H1 (cell line): Measurements from ENCODE around the gene PNPLA4. TPM values are rescaled to one million over a fixed set of nuclear protein-coding genes. Genes with fewer than 3 reads are reported as not detected.

ENCODE experiments used
- CTCF ChIA-PET: fragments of 300-600 bp; sonication (Branson Sonifier 250); formaldehyde crosslinking; loops from one replicate; lab custom pipeline; 2021; ENCODE audit not compliant: partially characterized antibody; lab: Charles Lee
- POLR2A ChIA-PET: fragments of 300-600 bp; sonication (Branson Sonifier 250); formaldehyde crosslinking; loops from one replicate; lab custom pipeline; 2021; ENCODE audit warnings: inconsistent platforms; ENCODE audit not compliant: partially characterized antibody; lab: Charles Lee
- DNase-seq, 2 experiments: peaks; one replicate each; pipeline versions ENCODE4 v3.0.0 to v3.0.0-alpha.2; 2010 to 2022; ENCODE audit warnings: low spot score in 2 of 2, low read depth in 1 of 2, mixed read lengths in 1 of 2
- FAIRE-seq: peaks from 2 replicates; lab custom pipeline; 2011; peaks lifted over from hg19 to GRCh38; lab: Jason Lieb, UNC
- H2AFZ ChIP-seq: 2 replicates; pipeline ENCODE4 v1.8.1; 2012; ENCODE audit warnings: low read length, inconsistent platforms
- H2AK5ac ChIP-seq: 2 replicates; pipeline ENCODE4 v1.6.1; 2013; ENCODE audit warnings: low read depth, low read length
- H2BK120ac ChIP-seq: replicated peaks from 2 replicates; pipeline ENCODE3; 2013; ENCODE audit warnings: low read depth, low read length, inconsistent platforms
- H2BK12ac ChIP-seq: 2 replicates; pipeline ENCODE4 v1.6.1; 2013; ENCODE audit warnings: low read depth, low read length
- H2BK15ac ChIP-seq: 2 replicates; pipeline ENCODE4 v1.6.1; 2013; ENCODE audit warnings: low read length
- H2BK20ac ChIP-seq: 2 replicates; pipeline ENCODE4 v1.6.1; 2013; ENCODE audit warnings: low read length
- H2BK5ac ChIP-seq: 2 replicates; pipeline ENCODE4 v1.6.1; 2013; ENCODE audit warnings: low read depth, low read length
- H3K14ac ChIP-seq: 2 replicates; pipeline ENCODE4 v1.6.1; 2013; ENCODE audit warnings: inconsistent platforms; ENCODE audit not compliant: insufficient read length
- H3K18ac ChIP-seq: 2 replicates; pipeline ENCODE4 v1.6.1; 2013; ENCODE audit warnings: low read length; ENCODE audit errors: extremely low read depth
- H3K23ac ChIP-seq: 2 replicates; pipeline ENCODE4 v1.6.1; 2013; ENCODE audit warnings: inconsistent platforms; ENCODE audit not compliant: insufficient read length
- H3K23me2 ChIP-seq: 2 replicates; pipeline ENCODE4 v1.6.1; 2013; ENCODE audit warnings: low read depth, low read length
- H3K27ac ChIP-seq: 2 replicates; pipeline ENCODE4 v1.6.1; 2011; ENCODE audit warnings: low read depth, low read length, inconsistent platforms
- H3K27me3 ChIP-seq, 4 experiments: replicated peaks in 1 of 4; 1 replicate in 1 of 4; 2 replicates in 3 of 4; pipeline versions ENCODE4 v1.6.1 to v1.8.1; 2011 to 2013; ENCODE audit warnings: low read length in 3 of 4, mild to moderate bottlenecking in 3 of 4, inconsistent platforms in 2 of 4, mixed read lengths in 2 of 4, moderate library complexity in 1 of 4; ENCODE audit not compliant: control insufficient read depth in 3 of 4, insufficient read depth in 3 of 4; ENCODE audit errors: extremely low read depth in 1 of 4
- H3K36me3 ChIP-seq, 4 experiments: 2 replicates each; pipeline versions ENCODE4 v1.6.1 to v1.8.1; 2011 to 2013; ENCODE audit warnings: mild to moderate bottlenecking in 4 of 4, low read length in 3 of 4, moderate library complexity in 2 of 4, control low read depth in 1 of 4, inconsistent platforms in 1 of 4; ENCODE audit not compliant: insufficient read depth in 4 of 4, control insufficient read depth in 2 of 4
- H3K4ac ChIP-seq: replicated peaks from 2 replicates; pipeline ENCODE3; 2013; ENCODE audit warnings: low read length, low read depth, mixed read lengths, inconsistent platforms; ENCODE audit not compliant: insufficient read length
- H3K4me1 ChIP-seq, 4 experiments: replicated peaks in 1 of 4; 1 replicate in 1 of 4; 2 replicates in 3 of 4; pipeline versions ENCODE4 v1.6.1 to v1.8.1; 2011 to 2013; ENCODE audit warnings: low read length in 3 of 4, inconsistent platforms in 2 of 4, mixed read lengths in 1 of 4; ENCODE audit not compliant: insufficient read depth in 4 of 4, control insufficient read depth in 3 of 4
- H3K4me2 ChIP-seq, 2 experiments: 2 replicates each; pipeline versions ENCODE4 v1.6.1 to v1.8.1; 2011 to 2013; ENCODE audit warnings: low read depth in 2 of 2, low read length in 2 of 2, control low read depth in 1 of 2, inconsistent platforms in 1 of 2, mild to moderate bottlenecking in 1 of 2; ENCODE audit not compliant: insufficient read depth in 1 of 2
- H3K4me3 ChIP-seq, 4 experiments: fragments of 200-600, 300-600 bp in 1 of 4; sonication (generic), shearing (Covaris generic), sonication (Bioruptor Twin) in 1 of 4; 2 replicates each; pipeline versions ENCODE4 v1.5.1 to v1.8.1; 2011 to 2016; ENCODE audit warnings: low read length in 4 of 4, low read depth in 3 of 4, control low read depth in 2 of 4, inconsistent platforms in 2 of 4, mild to moderate bottlenecking in 2 of 4, mixed read lengths in 1 of 4, moderate library complexity in 1 of 4; ENCODE audit not compliant: insufficient read depth in 2 of 4; ENCODE audit errors: extremely low read depth in 1 of 4
- H3K56ac ChIP-seq: replicated peaks from 2 replicates; pipeline ENCODE3; 2013; ENCODE audit warnings: low read depth, mild to moderate bottlenecking, mixed read lengths, low read length, inconsistent platforms; ENCODE audit not compliant: insufficient read length
- H3K79me1 ChIP-seq: 2 replicates; pipeline ENCODE4 v1.6.1; 2013; ENCODE audit warnings: low read depth, low read length, control low read depth
- H3K79me2 ChIP-seq, 2 experiments: 2 replicates each; pipeline versions ENCODE4 v1.6.1 to v1.8.1; 2012 to 2013; ENCODE audit warnings: low read length in 2 of 2, mild to moderate bottlenecking in 2 of 2, inconsistent platforms in 1 of 2; ENCODE audit not compliant: insufficient read depth in 2 of 2, control insufficient read depth in 1 of 2
- H3K9ac ChIP-seq, 4 experiments: replicated peaks in 1 of 4; 1 replicate in 1 of 4; 2 replicates in 3 of 4; pipeline versions ENCODE4 v1.6.1 to v1.8.1; 2011 to 2013; ENCODE audit warnings: low read depth in 3 of 4, low read length in 3 of 4, control low read depth in 2 of 4, mild to moderate bottlenecking in 2 of 4, moderate library complexity in 2 of 4, inconsistent platforms in 1 of 4; ENCODE audit errors: extremely low read depth in 1 of 4
- H3K9me3 ChIP-seq, 2 experiments: 2 replicates each; pipeline versions ENCODE4 v1.6.1 to v1.8.1; 2012 to 2013; ENCODE audit warnings: mild to moderate bottlenecking in 2 of 2, moderate library complexity in 2 of 2, control low read depth in 1 of 2, inconsistent platforms in 1 of 2, low read depth in 1 of 2, low read length in 1 of 2, mixed read lengths in 1 of 2; ENCODE audit not compliant: insufficient read depth in 2 of 2
- H4K20me1 ChIP-seq, 2 experiments: replicated peaks in 1 of 2; 2 replicates each; pipeline versions ENCODE3 to v1.8.1; 2011 to 2013; ENCODE audit warnings: inconsistent platforms in 2 of 2, low read length in 2 of 2, mild to moderate bottlenecking in 1 of 2; ENCODE audit not compliant: insufficient read depth in 2 of 2, control insufficient read depth in 1 of 2
- H4K5ac ChIP-seq: 2 replicates; pipeline ENCODE4 v1.6.1; 2013; ENCODE audit warnings: low read length, low read depth, mixed read lengths, inconsistent platforms; ENCODE audit not compliant: insufficient read length
- H4K8ac ChIP-seq: 2 replicates; pipeline ENCODE4 v1.8.0; 2013; ENCODE audit warnings: mild to moderate bottlenecking, moderate library complexity, low read length, inconsistent platforms; ENCODE audit not compliant: insufficient read depth; ENCODE audit errors: extremely low read depth
- H4K91ac ChIP-seq: replicated peaks from 2 replicates; pipeline ENCODE3; 2013; ENCODE audit warnings: low read length, mixed read lengths, inconsistent platforms; ENCODE audit not compliant: insufficient read length
- CHD1 ChIP-seq: IDR thresholded peaks from 2 replicates; pipeline ENCODE4 v1.6.1; 2012; ENCODE audit warnings: low read depth, low read length, improper control_type of control experiment
- POU5F1 ChIP-seq: IDR thresholded peaks from 2 replicates; pipeline ENCODE4 v1.6.1; 2011; ENCODE audit warnings: low read depth, mild to moderate bottlenecking, low read length, moderate library complexity
- RBBP5 ChIP-seq: IDR thresholded peaks from 2 replicates; pipeline ENCODE4 v1.7.1; 2012; ENCODE audit warnings: low read depth, mild to moderate bottlenecking, inconsistent platforms, low read length, moderate library complexity, borderline replicate concordance
- RNF2 ChIP-seq: fragments of 200-900, 300-1000 bp; sonication (generic); IDR thresholded peaks from 2 replicates; pipeline ENCODE4 v1.7.1; 2016; ENCODE audit warnings: borderline replicate concordance, low read depth, mild to moderate bottlenecking, antibody characterized with exemption, low read length; ENCODE audit not compliant: poor library complexity, severe bottlenecking; ENCODE audit errors: missing control alignments
- SAP30 ChIP-seq: fragments of 300-600 bp; sonication (generic); IDR thresholded peaks from 2 replicates; pipeline ENCODE4 v1.7.1; 2012; ENCODE audit warnings: low read length, moderate library complexity, mild to moderate bottlenecking, inconsistent platforms; ENCODE audit not compliant: insufficient read depth, insufficient replicate concordance
- SIX5 ChIP-seq: IDR thresholded peaks from 2 replicates; pipeline ENCODE4 v1.6.1; 2011; ENCODE audit warnings: mild to moderate bottlenecking, low read depth, low read length
- WGBS, 2 experiments: shearing (Covaris generic) in 1 of 2; methylation state at CpG; one replicate each; pipeline versions ENCODE4 v1.1.6 to v1.1.7; 2013 to 2015; ENCODE audit warnings: low lambda C conversion rate in 2 of 2, mixed read lengths in 2 of 2, inconsistent platforms in 1 of 2, low coverage in 1 of 2, missing lambda C conversion rate in 1 of 2; ENCODE audit not compliant: insufficient replicate concordance in 2 of 2, insufficient coverage in 1 of 2, insufficient read length in 1 of 2; ENCODE audit errors: extremely low coverage in 1 of 2, missing lambda C conversion rate in 1 of 2; 5-methylcytosine and 5-hydroxymethylcytosine counted together
- polyA plus RNA-seq, 7 experiments: library from polyadenylated mRNA; depleted of rRNA in 3 of 7; stranded (reverse) in 5 of 7; unstranded in 2 of 7; fragments of >200 nt in 5 of 7; fragments of 200-250 nt in 2 of 7; gene quantifications; 1 replicate in 5 of 7; 2 replicates in 1 of 7; 4 replicates in 1 of 7; pipeline versions ENCODE4 v1.2.1 to v1.2.3, GENCODE V29; 2011 to 2013; ENCODE audit warnings: missing spikeins in 2 of 7, mixed read lengths in 2 of 7
- total RNA-seq: library from RNA; stranded (reverse); fragmentation: NEBNext Ultra II Directional; extraction: Animal tissue kit (Norgen Biotek cat#: 25700); gene quantifications from 2 replicates; pipeline ENCODE4 v1.2.1, GENCODE V29; 2021

PNPLA4 gene
- total and polyA plus RNA-seq, 2 of the 8 experiments (the other 6 are each of a cell fraction or from before 2014, with no cell fraction given) = 14.3 to 18.2 TPM

- no peak overlapping the region for H3K4me3 ChIP-seq
- no peak overlapping the region for H2BK12ac ChIP-seq
- H3K4me2 ChIP-seq = no peak overlapping the region
- H3K56ac ChIP-seq = no peak overlapping the region
- TF ChIP-seq RBBP5 = no peak
- no peak for TF ChIP-seq RNF2
- TF ChIP-seq SAP30 = no peak
- TF ChIP-seq CHD1 = no peak
- TF ChIP-seq POU5F1 = no peak
- no peak for TF ChIP-seq SIX5
- no peak overlapping the region for H3K18ac ChIP-seq
- no peak overlapping the region for H3K9ac ChIP-seq
- H3K27ac ChIP-seq = no peak overlapping the region
- no peak overlapping the region for H3K23ac ChIP-seq
- H2BK15ac ChIP-seq = no peak overlapping the region
- H3K36me3 ChIP-seq = no peaks in the 10 kb centered on the region
- no peak overlapping the region for H3K4ac ChIP-seq
- H4K8ac ChIP-seq = no peak overlapping the region
- no peaks in the 10 kb centered on the region for H3K79me2 ChIP-seq
- H2BK5ac ChIP-seq = no peak overlapping the region
- no peak overlapping the region for H2AK5ac ChIP-seq
- H2BK20ac ChIP-seq = no peak overlapping the region
- no peak for DNase-seq
- no peaks in the 10 kb centered on the region for H3K23me2 ChIP-seq
- H3K4me1 ChIP-seq = no peaks in the 10 kb centered on the region
- no peaks in the 10 kb centered on the region for H4K20me1 ChIP-seq
- H3K27me3 ChIP-seq = no peaks in the 10 kb centered on the region
- no peaks in the 10 kb centered on the region for H3K9me3 ChIP-seq
- no peak overlapping the region for H4K5ac ChIP-seq
- no peak overlapping the region for H3K14ac ChIP-seq
- no peak overlapping the region for H2AFZ ChIP-seq
- no peak overlapping the region for H2BK120ac ChIP-seq
- no peak overlapping the region for H4K91ac ChIP-seq
- POLR2A ChIA-PET = no interaction called here
- 92% methylated on average over 5 of the region's 5 CpGs; no CpG with 5 or more reads in 1 of the 2 experiments for WGBS, 2 experiments
- no peak for FAIRE-seq
- H3K79me1 ChIP-seq = no peaks in the 10 kb centered on the region
- CTCF ChIA-PET = no interaction called here
Observed at GRCh38 chrX:7908821-7909220, 18.4 kb downstream of the PNPLA4 start.
